HL-60/S4 treated with phorbol 12-myristate 13-acetate at 8.2 ng/mL for 4 days and 3 days (cell line): ENCODE measurements around the gene APPL2.

Source experiments
- in situ Hi-C: fragments of 300-500 bp; cut with MboI; formaldehyde crosslinking; loops from 2 replicates; pipeline ENCODE4 v1.15.0; 2022; ENCODE audit warnings: low sequenced_read_pairs

APPL2 gene

DNA sequence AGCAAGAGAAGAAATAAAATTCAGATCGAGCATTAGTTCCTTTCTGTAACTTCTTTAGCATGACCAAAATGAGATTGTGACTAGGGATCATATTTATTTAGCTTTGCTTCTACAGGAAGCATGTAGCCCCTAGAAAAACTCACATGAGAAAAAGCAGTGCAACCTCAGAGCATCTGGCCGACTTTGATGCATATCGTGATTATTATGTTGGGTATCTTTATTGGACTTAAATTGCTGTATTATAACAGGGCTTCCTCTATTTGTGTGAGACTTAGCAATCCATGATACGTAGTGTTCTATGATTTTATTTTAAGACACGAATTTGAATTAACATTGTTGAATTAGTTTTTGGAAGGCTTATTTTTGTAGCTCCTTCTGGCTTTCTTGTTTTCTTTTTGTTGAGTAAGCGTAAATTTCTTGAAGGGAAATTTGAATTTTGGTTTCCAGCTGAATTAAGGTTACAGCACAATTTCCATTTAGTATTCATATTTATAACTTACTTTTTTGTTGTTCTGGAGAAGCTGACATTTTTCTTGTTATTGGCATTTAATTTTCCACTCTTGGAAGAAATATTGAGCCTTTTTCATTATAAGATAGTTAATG, 94.6 kb downstream of the APPL2 start:
- in situ Hi-C loops: no loop called here

DNA sequence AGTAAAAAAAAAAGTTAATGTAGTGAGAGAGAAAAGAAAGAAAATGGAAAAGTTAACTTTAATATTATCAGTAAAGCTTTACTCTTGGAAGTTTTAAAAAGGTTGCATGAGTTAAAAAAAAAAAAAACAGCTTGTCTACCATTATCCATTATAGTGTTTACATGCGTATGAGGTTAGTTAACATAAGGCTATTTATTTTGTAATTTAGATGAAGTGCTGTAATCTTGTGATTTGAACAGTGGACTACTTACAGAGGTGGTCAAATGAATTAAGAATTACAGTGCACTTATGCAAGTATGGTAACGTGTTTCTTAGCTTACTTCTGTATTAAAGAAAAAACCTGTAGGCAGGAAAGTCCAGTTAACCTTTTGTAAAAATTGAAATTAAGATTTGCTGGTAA, 97.7 kb downstream of the APPL2 start:
- in situ Hi-C loops: no loop called here
